Karpas-422 (cell line): Measurements from ENCODE around the gene SERTAD4. TPM values are rescaled to one million over a fixed set of nuclear protein-coding genes. Genes with fewer than 3 reads are reported as not detected.
"Not testable (repeated sequence)": the region's sequence is repeated elsewhere in the genome, so short reads cannot be mapped to it uniquely, and the experiment has no call there.

Experiments used
- DNase-seq: peaks from one replicate; pipeline ENCODE4 v3.0.0-alpha.2; 2015
- H2AFZ ChIP-seq: fragments of 200-600 bp; sonication (generic); 2 replicates; pipeline ENCODE4 v1.6.1; 2014; ENCODE audit warnings: antibody characterized with exemption, low read length, mixed read lengths
- H3K27ac ChIP-seq: fragments of 200-600 bp; sonication (generic); 2 replicates; pipeline ENCODE4 v1.5.1; 2014; ENCODE audit warnings: mild to moderate bottlenecking, low read length, moderate library complexity
- H3K27me3 ChIP-seq: fragments of 200-600 bp; sonication (generic); 2 replicates; pipeline ENCODE4 v1.6.1; 2014; ENCODE audit warnings: low read length, mixed read lengths
- H3K36me3 ChIP-seq: fragments of 200-600 bp; sonication (generic); 2 replicates; pipeline ENCODE4 v1.6.1; 2014; ENCODE audit warnings: low read length, mixed read lengths; ENCODE audit not compliant: insufficient read depth
- H3K4me1 ChIP-seq: fragments of 200-600 bp; sonication (generic); 2 replicates; pipeline ENCODE4 v1.6.1; 2014; ENCODE audit warnings: mild to moderate bottlenecking, low read length, mixed read lengths
- H3K4me2 ChIP-seq: fragments of 200-600 bp; sonication (generic); 2 replicates; pipeline ENCODE4 v1.6.1; 2014; ENCODE audit warnings: low read length, low read depth, mild to moderate bottlenecking; ENCODE audit not compliant: poor library complexity, severe bottlenecking
- H3K4me3 ChIP-seq: fragments of 200-600 bp; sonication (generic); 2 replicates; pipeline ENCODE4 v1.5.1; 2014; ENCODE audit warnings: mild to moderate bottlenecking, antibody characterized with exemption, low read length, mixed read lengths
- H3K79me2 ChIP-seq: fragments of 200-600 bp; sonication (generic); 2 replicates; pipeline ENCODE4 v1.6.1; 2014; ENCODE audit warnings: mild to moderate bottlenecking, low read length, mixed read lengths
- H3K9ac ChIP-seq: fragments of 200-600 bp; sonication (generic); 2 replicates; pipeline ENCODE4 v1.6.0; 2014; ENCODE audit warnings: low read length
- H3K9me2 ChIP-seq: fragments of 200-600 bp; sonication (generic), shearing (Covaris generic); replicated peaks from 2 replicates; pipeline ENCODE4 v1.6.0; 2014; ENCODE audit warnings: mild to moderate bottlenecking, low read length, moderate library complexity; ENCODE audit not compliant: insufficient read depth
- H3K9me3 ChIP-seq: fragments of 300-700, 200-600 bp; sonication (generic); 2 replicates; pipeline ENCODE4 v1.6.1; 2014; ENCODE audit warnings: low read length, mixed read lengths
- H4K20me1 ChIP-seq: fragments of 200-600 bp; sonication (generic); 2 replicates; pipeline ENCODE4 v1.6.1; 2014; ENCODE audit warnings: mild to moderate bottlenecking, antibody characterized with exemption, low read length, low read depth; ENCODE audit not compliant: insufficient read depth
- total RNA-seq: library from RNA; depleted of rRNA; stranded (reverse); fragments of >200 nt; shearing (Covaris generic); gene quantifications from 2 replicates; pipeline ENCODE4 v1.2.3, GENCODE V29; 2014; ENCODE audit warnings: low replicate concordance; rRNA removed

Gene SERTAD4
- not detected in 2 replicates for total RNA-seq

DNA sequence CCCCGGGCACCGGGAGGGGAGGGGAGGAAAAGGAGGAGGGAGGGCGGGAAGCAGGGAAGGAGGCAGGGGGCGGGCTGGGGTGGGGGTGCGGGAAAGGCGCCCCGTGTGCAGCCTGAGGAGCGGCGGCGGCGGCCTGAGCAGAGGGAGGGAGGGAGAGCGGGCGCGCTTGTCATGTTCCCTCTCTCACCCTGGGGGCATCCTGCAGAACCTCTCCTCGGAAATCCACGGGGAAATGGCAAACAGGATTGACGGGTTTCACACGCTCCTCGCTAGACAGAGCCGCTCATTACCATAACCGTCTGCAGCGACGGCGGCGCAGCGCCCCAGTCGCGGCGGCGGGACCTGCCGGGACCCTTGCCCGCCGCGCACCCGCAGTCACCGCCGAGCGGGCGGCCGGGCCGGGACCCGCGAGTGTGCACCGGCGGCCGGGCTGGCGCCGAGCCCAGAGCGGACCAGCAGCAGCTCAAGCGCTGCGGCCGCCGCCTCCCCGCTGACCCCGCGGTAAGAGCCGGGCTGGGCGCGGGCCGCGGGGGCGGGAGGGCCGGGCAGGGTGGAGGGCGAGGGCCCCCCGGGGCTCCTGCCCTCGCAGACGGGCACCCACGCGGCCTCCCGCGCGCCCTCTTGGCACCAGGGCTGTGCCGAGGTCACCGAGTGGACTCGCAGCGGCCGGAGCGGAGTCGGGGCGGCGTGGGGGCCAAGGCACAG, at the start of gene SERTAD4:
TSS of gene SERTAD4 (plus strand) at position 286 of the 705 bp plus-strand sequence. CDS start 5,165 bp downstream, outside the sequence.
- H3K9ac ChIP-seq, result no peak within 1 kb of the TSS
- no peak within 1 kb of the TSS for H3K27ac ChIP-seq
- no peaks in the 10 kb centered on the region for H3K9me3 ChIP-seq
- H3K4me3 ChIP-seq, result no peak within 1 kb of the TSS
- H3K4me2 ChIP-seq, result no peak within 1 kb of the TSS
- H3K9me2 ChIP-seq, result no peaks in the 10 kb centered on the region
- no peaks in the 10 kb centered on the region for H3K4me1 ChIP-seq
- no peak within 1 kb of the TSS for H2AFZ ChIP-seq
- H3K27me3 ChIP-seq, result no peaks in the 10 kb centered on the region
- H4K20me1 ChIP-seq, result no peaks in the 10 kb centered on the region
- DNase-seq, result no peak
- no peaks in the 10 kb centered on the region for H3K36me3 ChIP-seq
- no peaks in the 10 kb centered on the region for H3K79me2 ChIP-seq

DNA sequence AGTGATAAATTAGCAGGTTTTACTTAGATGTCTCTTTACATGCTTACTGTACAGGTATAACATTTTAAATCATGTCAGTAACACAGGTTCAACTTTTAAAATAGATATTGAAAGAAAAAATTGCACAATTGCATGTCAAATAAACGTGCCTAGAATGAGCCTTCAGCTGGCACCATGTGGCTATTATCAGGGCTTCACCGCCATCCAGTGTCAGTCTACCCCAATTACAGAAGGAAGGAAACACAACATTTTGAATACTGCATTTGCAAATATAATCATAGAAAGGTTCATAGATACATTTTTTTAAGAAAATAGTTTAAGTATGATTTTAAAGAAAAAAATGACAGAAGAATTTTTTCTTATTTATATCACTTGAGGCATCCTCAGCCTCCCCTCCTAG, 47.5 kb upstream of the SERTAD4 start:
- no peak overlapping the region for H3K27ac ChIP-seq
- no peaks in the 10 kb centered on the region for H3K36me3 ChIP-seq
- no peaks in the 10 kb centered on the region for H4K20me1 ChIP-seq
- no peak for DNase-seq
- no peak overlapping the region for H3K4me3 ChIP-seq
- no peaks in the 10 kb centered on the region for H3K27me3 ChIP-seq
- no peaks in the 10 kb centered on the region for H3K9me2 ChIP-seq
- no peak overlapping the region for H3K4me2 ChIP-seq
- H3K9me3 ChIP-seq, result no peaks in the 10 kb centered on the region
- no peaks in the 10 kb centered on the region for H3K4me1 ChIP-seq
- H3K9ac ChIP-seq, result no peak overlapping the region
- H3K79me2 ChIP-seq, result no peaks in the 10 kb centered on the region
- H2AFZ ChIP-seq, result no peak overlapping the region

DNA sequence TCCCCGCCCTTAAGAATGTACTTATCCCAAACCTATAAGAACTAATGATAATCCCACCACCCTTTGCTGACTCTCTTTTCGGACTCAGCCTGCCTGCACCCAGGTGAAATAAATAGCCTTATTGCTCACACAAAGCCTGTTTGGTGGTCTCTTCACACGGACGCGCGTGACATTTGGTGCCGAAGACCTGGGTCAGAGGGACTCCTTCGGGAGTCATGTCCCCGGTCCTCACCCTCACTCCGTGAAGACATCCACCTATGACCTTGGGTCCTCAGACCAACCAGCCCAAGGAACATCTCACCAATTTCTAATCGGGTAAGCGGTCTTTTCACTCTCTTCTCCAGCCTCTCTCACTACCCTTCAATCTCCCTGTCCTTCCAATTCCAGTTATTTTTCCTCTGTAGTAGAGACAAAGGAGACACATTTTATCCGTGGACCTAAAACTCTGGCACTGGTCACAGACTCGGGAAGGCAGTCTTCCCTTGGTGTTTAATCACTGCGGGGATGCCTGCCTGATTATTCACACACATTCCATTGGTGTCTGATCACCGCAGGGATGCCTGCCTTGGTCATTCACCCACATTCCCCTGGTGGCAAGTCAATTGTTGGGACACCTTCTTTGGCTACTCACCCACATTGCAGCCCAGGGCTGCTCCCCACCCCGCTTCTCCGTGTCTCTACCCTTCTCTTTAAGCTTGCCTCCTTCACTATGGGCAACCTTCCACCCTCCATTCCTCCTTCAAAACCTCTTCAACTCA, 44.6 kb upstream of the SERTAD4 start:
- H4K20me1 ChIP-seq, H3K9me2 ChIP-seq, H3K79me2 ChIP-seq, H3K27ac ChIP-seq, H3K4me3 ChIP-seq, H3K36me3 ChIP-seq, DNase-seq, H3K27me3 ChIP-seq, H3K4me1 ChIP-seq, H2AFZ ChIP-seq, H3K9me3 ChIP-seq, H3K9ac ChIP-seq, H3K4me2 ChIP-seq: not testable (repeated sequence)

DNA sequence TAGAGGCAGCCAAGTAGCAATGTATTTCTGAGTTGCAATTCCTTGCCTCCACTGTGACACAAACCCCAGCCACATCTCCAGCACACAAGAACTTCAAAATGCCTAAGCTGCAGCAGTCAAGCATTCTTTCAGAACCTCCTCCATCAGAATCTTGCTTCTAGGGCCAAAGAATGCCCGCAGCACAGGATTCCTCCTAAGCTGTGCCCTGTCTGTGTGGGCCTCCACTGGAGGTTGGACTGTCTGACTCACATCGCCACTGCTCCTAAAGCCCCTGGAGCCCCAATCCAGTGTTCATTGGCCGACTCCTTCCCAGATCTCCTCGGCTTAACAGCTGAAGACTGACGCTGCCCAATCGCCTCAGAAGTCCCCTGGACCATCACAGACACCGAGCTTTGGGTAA, 43.2 kb upstream of the SERTAD4 start:
- no peaks in the 10 kb centered on the region for H4K20me1 ChIP-seq
- H3K79me2 ChIP-seq, result no peaks in the 10 kb centered on the region
- no peak overlapping the region for H3K4me3 ChIP-seq
- no peaks in the 10 kb centered on the region for H3K9me3 ChIP-seq
- no peak overlapping the region for H3K27ac ChIP-seq
- H2AFZ ChIP-seq, result no peak overlapping the region
- no peaks in the 10 kb centered on the region for H3K4me1 ChIP-seq
- H3K9me2 ChIP-seq, result no peaks in the 10 kb centered on the region
- H3K9ac ChIP-seq, result no peak overlapping the region
- no peak overlapping the region for H3K4me2 ChIP-seq
- no peaks in the 10 kb centered on the region for H3K27me3 ChIP-seq
- no peak for DNase-seq
- H3K36me3 ChIP-seq, result no peaks in the 10 kb centered on the region

DNA sequence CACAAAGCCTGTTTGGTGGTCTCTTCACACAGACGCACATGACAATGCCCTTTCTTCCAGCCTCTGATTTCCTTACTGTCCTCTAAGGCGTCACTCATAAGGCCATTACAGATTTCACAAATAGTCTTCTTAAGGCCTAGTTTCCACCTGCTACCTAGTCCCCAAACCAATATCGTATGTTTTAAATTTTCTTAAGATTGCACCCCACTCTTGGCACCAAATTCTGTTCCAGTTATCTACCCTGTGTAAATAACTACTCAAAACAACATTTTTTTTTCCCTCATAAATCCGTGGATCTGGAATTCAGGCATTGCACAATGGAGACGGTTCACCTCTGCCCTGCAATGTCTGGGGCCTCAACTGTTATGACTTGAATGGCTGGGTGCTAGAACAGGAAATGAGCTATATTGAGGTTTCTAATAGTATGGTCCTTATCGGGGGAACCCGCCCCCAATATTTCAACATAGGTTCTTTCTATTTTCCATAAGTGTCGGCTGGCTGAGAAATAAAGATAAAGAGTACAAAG, 36.9 kb upstream of the SERTAD4 start:
- Histone ChIP-seq H2AFZ (no peak overlapping the region), H3K4me1 (no peaks in the 10 kb centered on the region), H3K9me2 (no peaks in the 10 kb centered on the region), H4K20me1 (no peaks in the 10 kb centered on the region), H3K27me3 (no peaks in the 10 kb centered on the region), H3K9ac (no peak overlapping the region), H3K27ac (no peak overlapping the region), H3K9me3 (no peaks in the 10 kb centered on the region), H3K4me2 (no peak overlapping the region), H3K36me3 (no peaks in the 10 kb centered on the region), H3K4me3 (no peak overlapping the region), H3K79me2 (no peaks in the 10 kb centered on the region)
- no peak for DNase-seq

DNA sequence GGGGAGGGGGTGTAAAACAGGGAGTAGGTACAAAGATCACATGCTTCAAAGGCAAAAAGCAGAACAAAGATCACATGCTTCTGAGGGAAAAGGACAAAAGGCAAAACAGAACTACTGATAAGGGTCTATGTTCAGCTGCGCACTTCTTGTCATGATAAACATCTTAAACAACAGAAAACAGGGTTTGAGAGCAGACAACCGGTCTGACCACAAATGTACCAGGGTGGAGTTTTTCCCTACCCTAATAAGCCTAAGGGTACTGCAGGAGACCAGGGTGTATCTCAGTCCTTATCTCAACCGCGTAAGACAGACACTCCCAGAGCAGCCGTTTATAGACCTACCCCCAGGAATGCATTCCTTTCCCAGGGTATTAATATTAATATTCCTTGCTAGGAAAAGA, 36.3 kb upstream of the SERTAD4 start:
- not testable (repeated sequence) for H2AFZ ChIP-seq, H4K20me1 ChIP-seq, H3K27ac ChIP-seq, H3K79me2 ChIP-seq, H3K4me2 ChIP-seq, DNase-seq, H3K27me3 ChIP-seq, H3K9me3 ChIP-seq, H3K4me3 ChIP-seq, H3K9me2 ChIP-seq, H3K4me1 ChIP-seq, H3K9ac ChIP-seq, H3K36me3 ChIP-seq

DNA sequence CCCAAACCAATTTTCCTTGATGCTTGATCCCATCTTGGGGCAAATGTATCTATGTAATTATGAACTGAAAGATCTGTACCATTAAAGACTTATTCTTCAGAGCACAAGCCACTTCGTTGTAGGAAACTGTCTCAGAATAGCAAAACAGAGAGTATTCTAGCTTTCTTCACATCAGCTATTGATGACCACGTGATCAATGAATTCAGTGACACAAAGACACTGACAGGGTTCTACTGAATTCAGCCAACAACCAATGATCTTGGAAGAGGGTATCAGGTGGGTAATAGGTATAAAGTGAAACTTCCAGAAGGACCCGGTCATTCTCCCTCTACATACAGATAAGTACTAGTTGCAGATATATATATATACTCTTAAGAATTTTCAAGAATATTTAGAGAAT, 33.8 kb upstream of the SERTAD4 start:
- H4K20me1 ChIP-seq, result no peaks in the 10 kb centered on the region
- no peak for DNase-seq
- H2AFZ ChIP-seq, result no peak overlapping the region
- H3K79me2 ChIP-seq, result no peaks in the 10 kb centered on the region
- no peak overlapping the region for H3K4me3 ChIP-seq
- H3K27ac ChIP-seq, result no peak overlapping the region
- H3K9me2 ChIP-seq, result no peaks in the 10 kb centered on the region
- no peak overlapping the region for H3K9ac ChIP-seq
- no peaks in the 10 kb centered on the region for H3K36me3 ChIP-seq
- H3K27me3 ChIP-seq, result no peaks in the 10 kb centered on the region
- no peak overlapping the region for H3K4me2 ChIP-seq
- no peaks in the 10 kb centered on the region for H3K9me3 ChIP-seq
- H3K4me1 ChIP-seq, result no peaks in the 10 kb centered on the region

DNA sequence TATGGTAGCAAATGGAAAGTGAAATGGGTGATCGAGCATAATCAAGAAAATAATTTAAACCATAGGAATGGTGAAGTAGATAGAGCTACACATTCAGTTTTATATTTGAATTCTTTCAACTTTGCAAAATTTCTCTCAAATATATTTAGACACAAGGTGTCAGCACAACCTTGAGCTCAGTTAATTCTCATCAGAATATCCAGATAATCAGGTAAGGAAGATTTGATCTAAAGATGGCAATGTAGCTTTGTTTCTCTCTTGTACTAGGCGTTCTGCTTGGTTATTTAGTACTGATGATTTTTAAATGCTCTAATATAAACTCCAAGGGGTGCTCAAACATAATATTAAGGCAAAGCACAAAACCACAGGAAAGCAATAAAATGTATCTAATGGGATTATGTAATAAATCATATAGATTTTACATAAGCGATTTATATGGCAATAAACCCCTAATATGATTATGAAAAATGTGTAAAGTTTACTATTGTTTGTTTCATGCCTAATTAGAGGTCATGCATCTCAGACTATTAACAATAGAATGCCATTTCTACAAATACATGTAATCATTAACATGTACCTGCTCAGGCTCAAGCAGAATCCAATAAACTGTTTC, 32.4 kb upstream of the SERTAD4 start:
- Histone ChIP-seq H3K36me3 (no peaks in the 10 kb centered on the region), H4K20me1 (no peaks in the 10 kb centered on the region), H3K4me3 (no peak overlapping the region), H3K79me2 (no peaks in the 10 kb centered on the region), H3K4me2 (no peak overlapping the region), H3K27ac (no peak overlapping the region), H3K9me3 (no peaks in the 10 kb centered on the region), H3K27me3 (no peaks in the 10 kb centered on the region), H3K4me1 (no peaks in the 10 kb centered on the region), H3K9me2 (no peaks in the 10 kb centered on the region), H2AFZ (no peak overlapping the region), H3K9ac (no peak overlapping the region)
- no peak for DNase-seq
